Colonic mucosa (tissue), 4 donors: Measurements from ENCODE around the gene TBC1D22B. TPM values are rescaled to one million over a fixed set of nuclear protein-coding genes. Genes with fewer than 3 reads are reported as not detected.
A peak's percentile ranks its signal among the peaks of the same experiment; 100 is the strongest.

Experiments
- DNase-seq: peaks from one replicate; pipeline ENCODE4 v3.0.0-alpha.2; 2020
- H3K27ac ChIP-seq: fragments of 200-600 bp; one replicate; pipeline ENCODE4 v1.8.0; 2021
- H3K27me3 ChIP-seq: fragments of 200-600 bp; one replicate; pipeline ENCODE4 v1.8.0; 2021
- H3K36me3 ChIP-seq: fragments of 200-600 bp; one replicate; pipeline ENCODE4 v1.8.0; 2021
- H3K4me1 ChIP-seq: fragments of 200-600 bp; one replicate; pipeline ENCODE4 v1.8.0; 2021; ENCODE audit warnings: mild to moderate bottlenecking
- H3K4me3 ChIP-seq: fragments of 200-600 bp; one replicate; pipeline ENCODE4 v1.8.0; 2021
- H3K9ac ChIP-seq, 2 donors: one replicate each; pipeline ENCODE4 v1.7.0; 2013; ENCODE audit warnings: control low read depth in 2 of 2, low read depth in 2 of 2, low read length in 2 of 2
- H3K9me3 ChIP-seq: fragments of 200-600 bp; one replicate; pipeline ENCODE4 v1.8.0; 2021
- CTCF ChIP-seq: fragments of 200-600 bp; IDR thresholded peaks from one replicate; pipeline ENCODE4 v1.8.0; 2022; ENCODE audit warnings: antibody characterized with exemption, mild to moderate bottlenecking
- intact Hi-C: fragments of 100-400 bp; cut with DNase I; formaldehyde crosslinking; loops from one replicate; pipeline ENCODE4 v1.14.1; 2022
- total RNA-seq, 2 donors: library from RNA; stranded (reverse); fragmentation: NEBNext Ultra II Directional in 1 of 2; extraction: Animal tissue kit (Norgen Biotek cat#: 25700) in 1 of 2; gene quantifications; one replicate each; pipeline ENCODE4 v1.2.1, GENCODE V29; 2021
- donor health status: healthy.
- donor health status: DM: no; HTN: no; CAD: no.
- donor health status: DM: no; HTN: no; CAD: no.

TBC1D22B gene
- total RNA-seq, 2 donors from 2014 or later: 13.3 to 15.2 TPM

- TF ChIP-seq CTCF: no peak
- intact Hi-C loops: no loop called here
- Histone ChIP-seq H3K27me3 (no peaks in the 10 kb centered on the region), H3K4me1 (no peaks in the 10 kb centered on the region), H3K36me3 (no peaks in the 10 kb centered on the region), H3K4me3 (peak overlapping the region; percentile 90), H3K9ac (peak overlapping the region; percentile 37 to 84), H3K27ac (peak overlapping the region; percentile 0), H3K9me3 (no peaks in the 10 kb centered on the region)
- DNase-seq: no peak
These were observed 766 bp upstream of the TBC1D22B start for GRCh38 chr6:37256692-37257319.

GRCh38 chr6:37257320-37257633 is 295 bp upstream of the TBC1D22B start:
- Histone ChIP-seq H3K4me3 (peak overlapping the region; percentile 90), H3K27ac (peak overlapping the region; percentile 0), H3K4me1 (no peaks in the 10 kb centered on the region), H3K9me3 (no peaks in the 10 kb centered on the region), H3K36me3 (no peaks in the 10 kb centered on the region), H3K9ac (peak overlapping the region; percentile 37 to 84), H3K27me3 (no peaks in the 10 kb centered on the region)
- no peak for TF ChIP-seq CTCF
- no peak for DNase-seq
- intact Hi-C loops: no loop called here

GRCh38 chr6:37258405-37259105 is 983 bp downstream of the TBC1D22B start:
- DNase-seq: no peak
- peak overlapping the region; percentile 76 for H3K27ac ChIP-seq
- peak overlapping the region; percentile 90 for H3K4me3 ChIP-seq
- H3K9me3 ChIP-seq: no peaks in the 10 kb centered on the region
- H3K9ac ChIP-seq: peak overlapping the region; percentile 84 to 100
- H3K27me3 ChIP-seq: no peaks in the 10 kb centered on the region
- no peak for TF ChIP-seq CTCF
- no peaks in the 10 kb centered on the region for H3K4me1 ChIP-seq
- H3K36me3 ChIP-seq: no peaks in the 10 kb centered on the region
- intact Hi-C loops: no loop called here

- H3K27me3 ChIP-seq: no peaks in the 10 kb centered on the region
- intact Hi-C loops: no loop called here
- no peak for DNase-seq
- TF ChIP-seq CTCF: no peak
- H3K27ac ChIP-seq: no peak overlapping the region
- no peak overlapping the region for H3K4me3 ChIP-seq
- H3K36me3 ChIP-seq: no peaks in the 10 kb centered on the region
- no peaks in the 10 kb centered on the region for H3K4me1 ChIP-seq
- no peaks in the 10 kb centered on the region for H3K9me3 ChIP-seq
- H3K9ac ChIP-seq: peak overlapping the region in 1 of 2 donors; percentile 10
These were observed 1.6 kb downstream of the TBC1D22B start for GRCh38 chr6:37259191-37259590.

GRCh38 chr6:37260040-37260439 is 2.5 kb downstream of the TBC1D22B start:
- intact Hi-C loops: no loop called here
- Histone ChIP-seq H3K9ac (no peak overlapping the region), H3K27me3 (no peaks in the 10 kb centered on the region), H3K4me1 (no peaks in the 10 kb centered on the region), H3K4me3 (no peak overlapping the region), H3K36me3 (no peaks in the 10 kb centered on the region), H3K27ac (no peak overlapping the region), H3K9me3 (no peaks in the 10 kb centered on the region)
- no peak for DNase-seq
- TF ChIP-seq CTCF: no peak
